Thoracic aorta (tissue), 2 donors: ENCODE results near the gene NUDT17. TPM values are rescaled to one million over a fixed set of nuclear protein-coding genes. Genes with fewer than 3 reads are reported as not detected.
"Not testable (repeated sequence)": the region's sequence is repeated elsewhere in the genome, so short reads cannot be mapped to it uniquely, and the experiment has no call there.

Source experiments
- ATAC-seq: fragments of 150-250 bp; one replicate; pipeline ENCODE4 v1.8.0; 2017; ENCODE audit warnings: low read depth; ENCODE audit not compliant: insufficient number of reproducible peaks, low FRiP score
- DNase-seq: peaks from one replicate; pipeline ENCODE4 v3.0.0-alpha.2; 2020; ENCODE audit warnings: low spot score
- H3K27ac ChIP-seq, 2 donors: fragments of 200-600 bp; sonication (generic); 1 replicate in 1 of 2; 2 replicates in 1 of 2; pipeline ENCODE4 v1.5.1; 2016; ENCODE audit warnings: mild to moderate bottlenecking in 2 of 2, moderate library complexity in 2 of 2
- H3K27me3 ChIP-seq: fragments of 200-600 bp; sonication (generic); replicated peaks from 2 replicates; pipeline ENCODE4 v1.6.0; 2016; ENCODE audit warnings: mild to moderate bottlenecking; ENCODE audit not compliant: insufficient read depth
- H3K36me3 ChIP-seq: fragments of 200-600 bp; sonication (generic); one replicate; pipeline ENCODE4 v1.5.1; 2016
- H3K4me1 ChIP-seq, 2 donors: fragments of 200-600 bp; sonication (generic); 1 replicate in 1 of 2; 2 replicates in 1 of 2; pipeline versions ENCODE4 v1.5.1 to v1.6.0; 2016; ENCODE audit warnings: low read depth in 2 of 2, mild to moderate bottlenecking in 1 of 2; ENCODE audit not compliant: control insufficient read depth in 1 of 2
- H3K4me3 ChIP-seq: fragments of 200-600 bp; sonication (generic); 2 replicates; pipeline ENCODE4 v1.5.1; 2016; ENCODE audit warnings: mild to moderate bottlenecking
- H3K9me3 ChIP-seq: fragments of 200-600 bp; sonication (generic); 2 replicates; pipeline ENCODE4 v1.5.1; 2016
- total RNA-seq, 2 donors: library from RNA; depleted of rRNA; stranded (reverse); fragments of >200 nt; gene quantifications; one replicate each; pipeline versions ENCODE4 v1.1.0 to v1.2.3, GENCODE V29; 2016
- TF ChIP-seq, protein P1 (sequence below): fragments of 200-600 bp; sonication (generic); IDR thresholded peaks from one replicate; pipeline ENCODE4 v1.5.1; 2019; ENCODE audit warnings: antibody characterized with exemption

NUDT17 gene
- total RNA-seq, 2 donors from 2014 or later, result 3.6 to 19.1 TPM

GRCh38 chr1:145824499-145824842 lies 21.0 kb upstream of the NUDT17 start:
- H3K4me3 ChIP-seq, result peak overlapping the region; percentile 88
- TF ChIP-seq, protein P1, sequence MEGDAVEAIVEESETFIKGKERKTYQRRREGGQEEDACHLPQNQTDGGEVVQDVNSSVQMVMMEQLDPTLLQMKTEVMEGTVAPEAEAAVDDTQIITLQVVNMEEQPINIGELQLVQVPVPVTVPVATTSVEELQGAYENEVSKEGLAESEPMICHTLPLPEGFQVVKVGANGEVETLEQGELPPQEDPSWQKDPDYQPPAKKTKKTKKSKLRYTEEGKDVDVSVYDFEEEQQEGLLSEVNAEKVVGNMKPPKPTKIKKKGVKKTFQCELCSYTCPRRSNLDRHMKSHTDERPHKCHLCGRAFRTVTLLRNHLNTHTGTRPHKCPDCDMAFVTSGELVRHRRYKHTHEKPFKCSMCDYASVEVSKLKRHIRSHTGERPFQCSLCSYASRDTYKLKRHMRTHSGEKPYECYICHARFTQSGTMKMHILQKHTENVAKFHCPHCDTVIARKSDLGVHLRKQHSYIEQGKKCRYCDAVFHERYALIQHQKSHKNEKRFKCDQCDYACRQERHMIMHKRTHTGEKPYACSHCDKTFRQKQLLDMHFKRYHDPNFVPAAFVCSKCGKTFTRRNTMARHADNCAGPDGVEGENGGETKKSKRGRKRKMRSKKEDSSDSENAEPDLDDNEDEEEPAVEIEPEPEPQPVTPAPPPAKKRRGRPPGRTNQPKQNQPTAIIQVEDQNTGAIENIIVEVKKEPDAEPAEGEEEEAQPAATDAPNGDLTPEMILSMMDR, result no peak
- H3K4me1 ChIP-seq, result peaks cover 14 to 15% of the 10 kb centered on the region in 2 donors
- H3K9me3 ChIP-seq, result no peaks in the 10 kb centered on the region
- H3K36me3 ChIP-seq, result peaks cover 28% of the 10 kb centered on the region
- DNase-seq (no peak), ATAC-seq (no peak)
- H3K27me3 ChIP-seq, result no peaks in the 10 kb centered on the region
- H3K27ac ChIP-seq, result peak overlapping the region; percentile 82 to 89

GRCh38 chr1:145826030-145826429 lies 19.4 kb upstream of the NUDT17 start:
- no peak for ATAC-seq
- H3K9me3 ChIP-seq, result no peaks in the 10 kb centered on the region
- H3K27me3 ChIP-seq, result no peaks in the 10 kb centered on the region
- DNase-seq, result no peak
- H3K36me3 ChIP-seq, result peaks cover 35% of the 10 kb centered on the region
- TF ChIP-seq, protein P1, result no peak
- H3K4me3 ChIP-seq, result no peak overlapping the region
- H3K4me1 ChIP-seq, result peaks cover 14 to 15% of the 10 kb centered on the region in 2 donors
- no peak overlapping the region for H3K27ac ChIP-seq

DNA sequence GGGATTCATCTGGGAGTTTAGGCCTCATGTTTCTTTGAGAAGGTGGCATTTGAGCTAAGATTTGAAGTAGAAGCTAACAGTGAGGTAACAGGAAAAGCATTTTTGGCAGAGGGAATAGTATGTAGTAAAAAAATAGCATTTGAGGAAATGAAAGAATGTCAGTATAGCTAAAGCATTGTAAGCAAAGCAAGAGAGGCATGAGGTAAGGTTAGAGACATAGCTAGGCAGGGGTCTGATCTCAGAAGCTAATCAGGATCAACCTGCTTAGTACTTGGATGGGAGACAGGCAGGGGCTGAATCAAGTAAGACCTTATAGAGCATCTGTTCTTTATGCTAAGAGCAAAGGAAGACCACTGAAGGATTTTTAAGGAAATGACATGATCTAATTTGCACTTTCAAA lies 17.5 kb upstream of the NUDT17 start:
- Histone ChIP-seq H3K4me3 (no peak overlapping the region), H3K36me3 (peaks cover 44% of the 10 kb centered on the region), H3K27ac (no peak overlapping the region), H3K27me3 (no peaks in the 10 kb centered on the region), H3K9me3 (no peaks in the 10 kb centered on the region), H3K4me1 (peaks cover 11 to 15% of the 10 kb centered on the region in 2 donors)
- DNase-seq, result no peak
- TF ChIP-seq, protein P1, result no peak
- ATAC-seq, result no peak

- Histone ChIP-seq H3K9me3 (no peaks in the 10 kb centered on the region), H3K4me3 (no peak overlapping the region), H3K4me1 (peaks cover 11 to 15% of the 10 kb centered on the region in 2 donors), H3K27me3 (no peaks in the 10 kb centered on the region), H3K27ac (no peak overlapping the region), H3K36me3 (peaks cover 49% of the 10 kb centered on the region)
- TF ChIP-seq, protein P1, result no peak
- DNase-seq (no peak), ATAC-seq (no peak)
These were observed 16.9 kb upstream of the NUDT17 start for GRCh38 chr1:145828367-145829026.

DNA sequence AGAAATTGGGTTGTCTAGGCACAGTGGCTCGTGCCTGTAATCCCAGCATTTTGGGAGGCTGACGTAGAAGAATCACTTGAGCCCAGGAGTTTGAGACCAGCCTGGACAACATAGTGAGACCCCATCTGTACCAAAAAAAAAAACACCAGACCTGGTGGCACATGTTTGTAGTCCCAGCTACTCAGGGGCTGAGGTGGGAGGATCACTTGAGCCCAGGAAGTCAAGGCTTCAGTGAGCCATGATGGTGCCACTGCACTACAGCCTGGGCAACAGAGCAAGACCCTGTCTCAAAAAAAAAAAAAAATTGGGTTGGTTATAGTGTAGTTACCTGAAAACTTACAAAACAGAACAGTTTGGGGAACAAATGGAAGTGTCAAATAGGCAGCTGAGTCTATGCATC lies 14.6 kb upstream of the NUDT17 start:
- not testable (repeated sequence) for H3K4me1 ChIP-seq, H3K9me3 ChIP-seq, DNase-seq, H3K27ac ChIP-seq, H3K27me3 ChIP-seq, H3K4me3 ChIP-seq, ATAC-seq
- H3K36me3 ChIP-seq, result peaks cover 56% of the 10 kb centered on the region

DNA sequence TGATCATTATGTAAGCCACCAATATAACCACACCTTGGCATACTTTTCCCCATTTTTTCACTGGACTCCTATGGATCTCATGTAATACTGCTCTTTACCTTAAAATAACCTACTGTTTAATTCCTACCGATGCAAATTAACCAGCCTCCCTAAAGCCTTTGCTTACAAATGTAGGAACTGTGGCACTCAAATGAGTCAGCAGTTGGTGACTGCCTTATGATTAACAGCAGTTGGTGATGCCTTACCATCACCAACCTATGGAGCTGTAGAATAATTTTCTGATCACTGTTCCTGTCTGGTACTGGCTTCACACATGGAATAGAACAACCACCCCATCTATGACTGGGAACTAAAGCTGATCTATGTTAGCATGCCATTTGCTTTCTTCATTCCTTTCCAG lies 7.8 kb upstream of the NUDT17 start:
- Histone ChIP-seq H3K27ac (no peak overlapping the region), H3K9me3 (no peaks in the 10 kb centered on the region), H3K4me3 (no peak overlapping the region), H3K36me3 (peaks cover 70% of the 10 kb centered on the region), H3K27me3 (no peaks in the 10 kb centered on the region), H3K4me1 (no peaks in the 10 kb centered on the region)
- DNase-seq (no peak), ATAC-seq (no peak)
- TF ChIP-seq, protein P1, result no peak
